ENCODE measurements around the gene ZNF697. TPM values are rescaled to one million over a fixed set of nuclear protein-coding genes. Genes with fewer than 3 reads are reported as not detected.
"Not testable (repeated sequence)": the region's sequence is repeated elsewhere in the genome, so short reads cannot be mapped to it uniquely, and the experiment has no call there.

Gene ZNF697
- total RNA-seq, 1 donor from 2014 or later = 11.4 TPM

DNA sequence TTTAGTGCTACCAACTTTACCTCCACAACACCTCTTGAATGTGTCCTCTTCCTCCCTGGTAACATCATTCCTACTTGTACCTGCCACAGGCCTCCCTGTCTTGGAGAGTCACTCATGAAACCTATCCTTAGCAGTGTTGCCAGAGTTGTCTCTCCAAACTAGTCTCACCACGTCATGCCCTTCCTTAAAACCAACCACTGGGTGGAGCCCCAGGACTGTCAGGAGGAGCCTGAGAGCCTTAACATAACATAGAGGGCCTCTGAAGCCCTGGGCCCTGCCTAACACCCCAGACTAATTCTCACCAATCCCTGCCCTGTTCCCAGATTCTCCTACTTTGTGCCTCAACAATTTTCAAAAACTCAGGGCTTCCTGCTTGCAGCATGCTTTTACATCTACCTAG, 65.3 kb downstream of the ZNF697 start:
- Histone ChIP-seq H3K36me3 (no peaks in the 10 kb centered on the region), H3K4me3 (no peak overlapping the region), H3K27ac (no peak overlapping the region), H3K9me3 (no peaks in the 10 kb centered on the region), H3K4me1 (peaks cover 6% of the 10 kb centered on the region), H3K27me3 (no peaks in the 10 kb centered on the region)
- DNase-seq = no peak
- intact Hi-C loops (cut with DNase I) = no loop called here
- ATAC-seq = peak; percentile 95
- TF ChIP-seq, protein P1, sequence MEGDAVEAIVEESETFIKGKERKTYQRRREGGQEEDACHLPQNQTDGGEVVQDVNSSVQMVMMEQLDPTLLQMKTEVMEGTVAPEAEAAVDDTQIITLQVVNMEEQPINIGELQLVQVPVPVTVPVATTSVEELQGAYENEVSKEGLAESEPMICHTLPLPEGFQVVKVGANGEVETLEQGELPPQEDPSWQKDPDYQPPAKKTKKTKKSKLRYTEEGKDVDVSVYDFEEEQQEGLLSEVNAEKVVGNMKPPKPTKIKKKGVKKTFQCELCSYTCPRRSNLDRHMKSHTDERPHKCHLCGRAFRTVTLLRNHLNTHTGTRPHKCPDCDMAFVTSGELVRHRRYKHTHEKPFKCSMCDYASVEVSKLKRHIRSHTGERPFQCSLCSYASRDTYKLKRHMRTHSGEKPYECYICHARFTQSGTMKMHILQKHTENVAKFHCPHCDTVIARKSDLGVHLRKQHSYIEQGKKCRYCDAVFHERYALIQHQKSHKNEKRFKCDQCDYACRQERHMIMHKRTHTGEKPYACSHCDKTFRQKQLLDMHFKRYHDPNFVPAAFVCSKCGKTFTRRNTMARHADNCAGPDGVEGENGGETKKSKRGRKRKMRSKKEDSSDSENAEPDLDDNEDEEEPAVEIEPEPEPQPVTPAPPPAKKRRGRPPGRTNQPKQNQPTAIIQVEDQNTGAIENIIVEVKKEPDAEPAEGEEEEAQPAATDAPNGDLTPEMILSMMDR (IDR thresholded peaks at IDR 0.05) = peak; percentile 61

- not testable (repeated sequence) for DNase-seq, ATAC-seq
Observed at GRCh38 chr1:119581076-119581475, 67.0 kb downstream of the ZNF697 start.

GRCh38 chr1:119573886-119574285, 74.2 kb downstream of the ZNF697 start:
- no peak for ATAC-seq

More at GRCh38 chr1:119581076-119581475, 67.0 kb downstream of the ZNF697 start:
- H3K9me3 ChIP-seq; H3K4me3 ChIP-seq; H3K4me1 ChIP-seq; H3K27ac ChIP-seq; H3K36me3 ChIP-seq; intact Hi-C loops (cut with DNase I); H3K27me3 ChIP-seq: not testable (repeated sequence)

GRCh38 chr1:119569930-119570622, 78.0 kb downstream of the ZNF697 start:
- H3K27me3 ChIP-seq; H3K4me1 ChIP-seq; H3K36me3 ChIP-seq; H3K9me3 ChIP-seq; H3K27ac ChIP-seq; intact Hi-C loops (cut with DNase I); DNase-seq; H3K4me3 ChIP-seq: not testable (repeated sequence)
- ATAC-seq = peak; percentile 57

More at GRCh38 chr1:119573886-119574285, 74.2 kb downstream of the ZNF697 start:
- Histone ChIP-seq H3K4me1 (peaks cover 2% of the 10 kb centered on the region), H3K4me3 (no peak overlapping the region), H3K27me3 (no peaks in the 10 kb centered on the region), H3K36me3 (no peaks in the 10 kb centered on the region), H3K9me3 (no peaks in the 10 kb centered on the region), H3K27ac (no peak overlapping the region)
- DNase-seq = no peak
- intact Hi-C loops (cut with DNase I) = no loop called here
- TF ChIP-seq, protein P1 (IDR thresholded peaks at IDR 0.05) = no peak

Other genes with a start within 250 kb of the ZNF697 start
- gene HSD3B2, start 233.1 kb downstream of the ZNF697 start, total RNA-seq = not detected
- not detected for gene HSD3B1, start 141.1 kb downstream of the ZNF697 start, total RNA-seq
- gene PHGDH, start 63.7 kb upstream of the ZNF697 start, total RNA-seq = 51.7 TPM
- not detected for gene HMGCS2, start 120.6 kb upstream of the ZNF697 start, total RNA-seq
- gene REG4, start 163.2 kb upstream of the ZNF697 start, total RNA-seq = not detected
- not detected for gene ADAM30, start 248.2 kb upstream of the ZNF697 start, total RNA-seq